OCI-LY7 (cell line): Measurements from ENCODE around the gene IRS1.

ENCODE experiments used
- CTCF ChIP-seq: fragments of 200-600 bp; sonication (generic); conservative IDR thresholded peaks from 2 replicates; pipeline ENCODE4 v1.5.1; 2014; ENCODE audit warnings: mild to moderate bottlenecking, antibody characterized with exemption, low read length, moderate library complexity, mixed read lengths
- EZH2phosphoT487 ChIP-seq: fragments of 200-600 bp; sonication (generic); IDR thresholded peaks from 2 replicates; pipeline ENCODE4 v1.6.1; 2018; ENCODE audit warnings: low read depth, borderline replicate concordance, mild to moderate bottlenecking, mixed run types, antibody characterized with exemption, low read length, moderate library complexity, mixed read lengths

- TF ChIP-seq CTCF, result no peak
- TF ChIP-seq EZH2phosphoT487, result no peak
These were observed 36.4 kb upstream of the IRS1 start, which contains the start of gene RHBDD1 for GRCh38 chr2:226835796-226836547.
